ENCODE measurements around the gene SEMA4C. TPM values are rescaled to one million over a fixed set of nuclear protein-coding genes. Genes with fewer than 3 reads are reported as not detected.
"Not testable (repeated sequence)": the region's sequence is repeated elsewhere in the genome, so short reads cannot be mapped to it uniquely, and the experiment has no call there.

The SEMA4C gene
- total RNA-seq, 2 experiments from 2014 or later = 7.7 to 8.5 TPM

- Mint-ChIP-seq H3K36me3 (ENCODE audit: low read depth) (peaks cover 8% of the 10 kb centered on the region), H3K27ac (no peak overlapping the region), H3K9me3 (no peaks in the 10 kb centered on the region), H3K4me1 (ENCODE audit: low read depth) (peaks cover 21% of the 10 kb centered on the region), H3K27me3 (ENCODE audit: low read depth) (peaks cover 6% of the 10 kb centered on the region), H3K4me3 (peak overlapping the region; percentile 77)
- no peak for DNase-seq
- intact Hi-C loops (cut with micrococcal nuclease) = no loop called here
- CTCF ChIA-PET = interaction anchor here (1.0 to 3.3 kb wide), 2 partner anchors 8 to 88 kb away, joined by 3 to 25 read pairs; partner anchors contain the start of gene ANKRD39
Observed at GRCh38 chr2:96866586-96866985, 3.3 kb downstream of the SEMA4C start.

- no peak for DNase-seq
- intact Hi-C loops (cut with micrococcal nuclease) = no loop called here
- H3K4me1 Mint-ChIP-seq (ENCODE audit: low read depth) = peaks cover 21% of the 10 kb centered on the region
- no peaks in the 10 kb centered on the region for H3K9me3 Mint-ChIP-seq
- peaks cover 6% of the 10 kb centered on the region for H3K27me3 Mint-ChIP-seq (ENCODE audit: low read depth)
- H3K36me3 Mint-ChIP-seq (ENCODE audit: low read depth) = peaks cover 8% of the 10 kb centered on the region
- H3K4me3 Mint-ChIP-seq = no peak overlapping the region
- H3K27ac Mint-ChIP-seq = no peak overlapping the region
- CTCF ChIA-PET = no interaction called here
Observed at GRCh38 chr2:96866149-96866548, 3.7 kb downstream of the SEMA4C start.

- H3K4me3 Mint-ChIP-seq = no peak overlapping the region
- no peak for DNase-seq
- H3K27ac Mint-ChIP-seq = no peak overlapping the region
- CTCF ChIA-PET = interaction anchor here (10.4 kb wide), 1 partner anchor 86 kb away, joined by 214 read pairs; no protein-coding TSS in a partner anchor
- intact Hi-C loops (cut with micrococcal nuclease) = no loop called here
- H3K36me3 Mint-ChIP-seq (ENCODE audit: low read depth) = peaks cover 8% of the 10 kb centered on the region
- H3K4me1 Mint-ChIP-seq (ENCODE audit: low read depth) = peaks cover 17% of the 10 kb centered on the region
- no peaks in the 10 kb centered on the region for H3K9me3 Mint-ChIP-seq
- peaks cover 3% of the 10 kb centered on the region for H3K27me3 Mint-ChIP-seq (ENCODE audit: low read depth)
Observed at GRCh38 chr2:96865654-96866053, 4.2 kb downstream of the SEMA4C start.

DNA sequence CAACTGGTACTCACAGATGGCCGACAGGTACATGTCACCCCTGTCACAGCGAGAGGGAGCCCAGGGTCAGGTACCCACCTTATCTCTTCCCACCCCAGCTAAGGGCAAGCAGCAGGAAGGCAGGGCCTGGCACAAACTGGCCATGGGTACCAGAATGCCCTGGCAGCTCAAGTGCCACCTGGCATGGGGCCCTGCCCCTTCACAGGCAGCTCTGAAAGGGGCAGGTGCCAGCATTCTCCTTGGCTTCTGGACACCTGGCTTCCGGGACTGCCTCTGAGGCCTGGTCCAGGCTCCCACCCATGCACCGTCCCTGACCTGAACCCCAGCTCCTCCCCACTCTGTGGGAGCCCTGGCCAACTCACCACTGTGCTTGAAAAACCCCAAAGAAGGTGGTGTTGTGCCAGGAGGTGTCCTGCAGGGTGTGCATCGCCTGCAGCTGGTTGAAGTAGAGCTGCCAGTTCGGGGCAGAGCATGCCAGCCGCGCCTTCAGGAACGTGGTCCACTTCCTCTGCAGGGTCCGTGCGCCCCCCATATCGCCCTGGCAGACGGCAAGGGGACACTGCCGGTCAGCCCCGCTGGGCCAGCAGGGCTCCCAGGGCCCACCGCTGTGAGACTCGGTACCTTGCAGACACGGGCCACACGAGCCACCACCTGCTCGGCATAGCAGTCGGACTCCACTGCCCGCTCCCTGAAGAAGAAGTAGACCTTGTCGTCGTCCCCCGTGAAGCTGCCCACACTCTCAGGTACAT is 5.4 kb downstream of the SEMA4C start:
- no peaks in the 10 kb centered on the region for H3K27me3 Mint-ChIP-seq (ENCODE audit: low read depth)
- no peak overlapping the region for H3K4me3 Mint-ChIP-seq
- CTCF ChIA-PET = interaction anchor here (0.6 to 10.4 kb wide), 2 partner anchors 16 to 87 kb away, joined by 3 to 214 read pairs; no protein-coding TSS in a partner anchor
- intact Hi-C loops (cut with micrococcal nuclease) = no loop called here
- no peak overlapping the region for H3K27ac Mint-ChIP-seq
- peaks cover 8% of the 10 kb centered on the region for H3K36me3 Mint-ChIP-seq (ENCODE audit: low read depth)
- peaks cover 26% of the 10 kb centered on the region for H3K4me1 Mint-ChIP-seq (ENCODE audit: low read depth)
- no peak for DNase-seq
- no peaks in the 10 kb centered on the region for H3K9me3 Mint-ChIP-seq

- Mint-ChIP-seq H3K4me3 (no peak overlapping the region), H3K4me1 (ENCODE audit: low read depth) (peaks cover 33% of the 10 kb centered on the region), H3K36me3 (ENCODE audit: low read depth) (peaks cover 8% of the 10 kb centered on the region), H3K27me3 (ENCODE audit: low read depth) (no peaks in the 10 kb centered on the region), H3K27ac (no peak overlapping the region), H3K9me3 (no peaks in the 10 kb centered on the region)
- intact Hi-C loops (cut with micrococcal nuclease) = no loop called here
- DNase-seq = no peak
- CTCF ChIA-PET = interaction anchor here (0.6 to 10.4 kb wide), 2 partner anchors 15 to 88 kb away, joined by 3 to 214 read pairs; no protein-coding TSS in a partner anchor
Observed at GRCh38 chr2:96863575-96864342, 6.1 kb downstream of the SEMA4C start.

DNA sequence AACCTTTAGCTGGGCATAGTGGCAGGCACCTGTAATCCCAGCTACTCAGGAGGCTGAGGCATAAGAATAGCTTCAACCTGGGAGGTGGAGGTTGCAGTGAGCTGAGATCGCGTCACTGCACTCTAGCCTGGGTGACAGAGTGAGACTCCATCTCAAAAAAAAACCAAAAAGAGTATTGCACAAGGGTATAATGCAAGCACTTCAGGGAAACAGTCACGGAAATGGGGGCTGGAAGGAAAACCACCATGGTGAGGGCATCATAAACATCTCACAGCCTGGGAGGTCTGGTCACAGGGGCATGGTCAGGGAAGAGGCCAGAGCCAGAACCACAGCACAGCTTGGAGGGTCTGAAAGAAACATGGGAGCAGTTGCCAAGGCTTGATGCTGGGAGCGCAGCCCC is 6.8 kb downstream of the SEMA4C start:
- H3K36me3 Mint-ChIP-seq (ENCODE audit: low read depth); H3K27me3 Mint-ChIP-seq (ENCODE audit: low read depth); H3K27ac Mint-ChIP-seq; intact Hi-C loops (cut with micrococcal nuclease); H3K9me3 Mint-ChIP-seq; DNase-seq; H3K4me3 Mint-ChIP-seq: not testable (repeated sequence)
- CTCF ChIA-PET = interaction anchor here (0.7 to 10.4 kb wide), 3 partner anchors 10 to 249 kb away, joined by 3 to 214 read pairs (median 3); partner anchors contain the start of gene ANKRD36
- H3K4me1 Mint-ChIP-seq (ENCODE audit: low read depth) = peaks cover 30% of the 10 kb centered on the region

DNA sequence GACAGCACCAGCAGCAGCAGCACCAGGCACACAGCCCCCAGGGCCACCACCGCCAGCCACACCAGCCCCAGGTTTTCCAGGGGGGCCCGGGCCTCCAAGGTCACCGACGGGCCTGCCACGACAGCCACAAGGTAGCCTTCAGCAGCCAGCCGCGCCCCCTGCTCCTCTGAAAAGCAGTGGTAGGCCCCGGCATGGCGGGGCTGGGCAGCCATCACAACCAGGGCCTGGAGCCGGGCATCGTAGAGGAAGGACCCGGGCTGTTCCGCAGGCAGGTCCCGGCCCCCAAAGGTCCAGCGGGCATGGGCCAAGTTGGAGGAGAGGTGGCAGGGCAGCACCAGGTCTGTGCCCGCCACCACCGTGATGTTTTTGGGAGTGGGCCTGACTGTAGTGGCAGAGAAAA is 8.8 kb downstream of the SEMA4C start:
- intact Hi-C loops (cut with micrococcal nuclease) = no loop called here

GRCh38 chr2:96860065-96861029 is 9.5 kb downstream of the SEMA4C start:
- CTCF ChIA-PET = interaction anchor here (0.6 to 10.4 kb wide), 4 partner anchors 9 to 101 kb away, joined by 3 to 214 read pairs (median 6); no protein-coding TSS in a partner anchor
- H3K4me1 Mint-ChIP-seq (ENCODE audit: low read depth) = peaks cover 28% of the 10 kb centered on the region
- no peak overlapping the region for H3K4me3 Mint-ChIP-seq
- H3K27ac Mint-ChIP-seq = peak overlapping the region; percentile 4
- H3K9me3 Mint-ChIP-seq = no peaks in the 10 kb centered on the region
- no peaks in the 10 kb centered on the region for H3K27me3 Mint-ChIP-seq (ENCODE audit: low read depth)
- peak; percentile 76 for DNase-seq
- intact Hi-C loops (cut with micrococcal nuclease) = no loop called here
- H3K36me3 Mint-ChIP-seq (ENCODE audit: low read depth) = peaks cover 4% of the 10 kb centered on the region

More for the DNA sequence above, 8.8 kb downstream of the SEMA4C start:
- no peak overlapping the region for H3K27ac Mint-ChIP-seq
- H3K4me3 Mint-ChIP-seq = no peak overlapping the region
- CTCF ChIA-PET = interaction anchor here (0.7 to 10.4 kb wide), 3 partner anchors 78 to 100 kb away, joined by 3 to 214 read pairs (median 7); no protein-coding TSS in a partner anchor
- H3K4me1 Mint-ChIP-seq (ENCODE audit: low read depth) = peaks cover 27% of the 10 kb centered on the region
- H3K36me3 Mint-ChIP-seq (ENCODE audit: low read depth) = peaks cover 4% of the 10 kb centered on the region
- H3K9me3 Mint-ChIP-seq = no peaks in the 10 kb centered on the region
- no peak for DNase-seq
- no peaks in the 10 kb centered on the region for H3K27me3 Mint-ChIP-seq (ENCODE audit: low read depth)

DNA sequence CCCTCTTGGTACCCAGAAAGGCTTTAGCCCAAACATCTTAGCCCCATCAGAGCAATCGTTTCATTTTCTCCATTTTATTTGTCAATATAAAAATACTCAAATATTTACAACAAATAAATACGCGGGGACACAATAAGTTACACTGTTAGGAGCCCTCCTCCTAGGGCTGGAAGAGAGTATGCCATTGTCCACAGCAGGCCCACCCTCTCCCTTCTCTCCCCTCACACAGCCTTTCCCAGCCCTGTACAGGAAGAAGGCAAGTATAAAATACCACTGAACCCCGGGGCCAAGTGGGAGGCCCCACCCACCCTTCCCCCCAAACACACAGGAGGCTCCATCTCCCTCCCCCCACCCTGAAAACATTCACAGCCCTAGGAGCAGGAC is 10.2 kb downstream of the SEMA4C start:
- Mint-ChIP-seq H3K27ac (no peak overlapping the region), H3K4me3 (no peak overlapping the region), H3K4me1 (ENCODE audit: low read depth) (peaks cover 31% of the 10 kb centered on the region), H3K9me3 (no peaks in the 10 kb centered on the region), H3K36me3 (ENCODE audit: low read depth) (peaks cover 4% of the 10 kb centered on the region), H3K27me3 (ENCODE audit: low read depth) (no peaks in the 10 kb centered on the region)
- no peak for DNase-seq
- intact Hi-C loops (cut with micrococcal nuclease) = loop anchor here (5.0 kb wide), 2 partner anchors 97 to 222 kb away; partner anchors contain the start of genes CNNM4 and KANSL3
- CTCF ChIA-PET = interaction anchor here (0.6 to 10.4 kb wide), 2 partner anchors 10 to 92 kb away, joined by 5 to 214 read pairs; no protein-coding TSS in a partner anchor

DNA sequence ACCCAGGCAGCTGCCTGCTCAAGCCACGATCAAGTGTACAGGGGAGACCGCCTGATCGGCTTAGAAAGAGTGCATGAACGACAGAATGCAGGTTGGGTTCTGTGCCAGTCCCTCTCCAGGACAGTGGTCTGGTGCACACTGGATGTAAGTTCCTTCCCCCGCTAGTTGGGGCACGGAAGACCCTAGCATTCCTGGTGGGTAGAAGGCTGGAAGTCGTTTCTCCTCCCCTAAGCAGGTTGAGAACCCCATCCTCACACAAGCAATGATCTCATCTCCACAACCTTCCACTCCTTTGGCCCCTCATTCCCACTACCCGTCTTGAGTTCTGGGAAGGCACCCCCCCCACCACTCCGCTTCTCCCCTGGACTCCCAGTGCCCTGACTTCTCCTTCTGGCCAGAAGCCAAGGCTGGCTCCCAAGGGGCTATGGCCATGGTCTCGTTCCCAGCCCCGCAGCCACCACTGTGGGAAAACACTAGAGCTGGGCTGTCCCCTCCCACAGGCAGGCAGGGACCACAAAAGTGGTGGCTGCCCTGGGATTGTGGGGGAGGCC is 10.7 kb downstream of the SEMA4C start:
- H3K4me3 Mint-ChIP-seq = peak overlapping the region; percentile 86
- no peaks in the 10 kb centered on the region for H3K27me3 Mint-ChIP-seq (ENCODE audit: low read depth)
- H3K27ac Mint-ChIP-seq = no peak overlapping the region
- CTCF ChIA-PET = interaction anchor here (1.9 to 10.4 kb wide), 4 partner anchors 9 to 102 kb away, joined by 14 to 214 read pairs (median 20); no protein-coding TSS in a partner anchor
- H3K9me3 Mint-ChIP-seq = no peaks in the 10 kb centered on the region
- peaks cover 7% of the 10 kb centered on the region for H3K36me3 Mint-ChIP-seq (ENCODE audit: low read depth)
- DNase-seq = no peak
- intact Hi-C loops (cut with micrococcal nuclease) = loop anchor here (5.0 kb wide), 2 partner anchors 97 to 222 kb away; partner anchors contain the start of genes CNNM4 and KANSL3
- H3K4me1 Mint-ChIP-seq (ENCODE audit: low read depth) = peaks cover 33% of the 10 kb centered on the region
